MM.1S (cell line): Measurements from ENCODE around the gene AKT1S1.

Source experiments
- DNase-seq: peaks from one replicate; pipeline ENCODE4 v3.0.0-alpha.2; 2015
- H2AFZ ChIP-seq: fragments of 300-600 bp; sonication (generic); 2 replicates; pipeline ENCODE4 v1.6.0; 2016; ENCODE audit warnings: antibody characterized with exemption, low read length
- H3F3A ChIP-seq: fragments of 300-600 bp; sonication (generic); 2 replicates; pipeline ENCODE4 v1.6.1; 2016; ENCODE audit warnings: mild to moderate bottlenecking, antibody characterized with exemption, low read length, moderate library complexity, mixed read lengths; ENCODE audit not compliant: insufficient read depth
- H3K27ac ChIP-seq: fragments of 300-600 bp; sonication (generic); 2 replicates; pipeline ENCODE4 v1.5.1; 2016; ENCODE audit warnings: mild to moderate bottlenecking, low read length
- H3K27me3 ChIP-seq: fragments of 300-600 bp; sonication (generic); replicated peaks from 2 replicates; pipeline ENCODE4 v1.6.0; 2016; ENCODE audit warnings: low read length; ENCODE audit not compliant: insufficient read depth
- H3K36me3 ChIP-seq: fragments of 300-600 bp; sonication (generic); replicated peaks from 2 replicates; pipeline ENCODE4 v1.6.1; 2016; ENCODE audit warnings: mild to moderate bottlenecking, low read length, mixed read lengths; ENCODE audit not compliant: insufficient read depth
- H3K4me1 ChIP-seq: fragments of 300-600 bp; sonication (generic); 2 replicates; pipeline ENCODE4 v1.6.1; 2016; ENCODE audit warnings: low read length, mixed read lengths
- H3K4me2 ChIP-seq: fragments of 300-600 bp; sonication (generic); 2 replicates; pipeline ENCODE4 v1.6.0; 2016; ENCODE audit warnings: low read depth, low read length
- H3K4me3 ChIP-seq: fragments of 300-600 bp; sonication (generic); 2 replicates; pipeline ENCODE4 v1.5.1; 2016; ENCODE audit warnings: low read length, mixed read lengths
- H3K79me2 ChIP-seq: fragments of 300-600 bp; sonication (generic); 2 replicates; pipeline ENCODE4 v1.6.1; 2016; ENCODE audit warnings: mixed run types, low read length, mixed read lengths
- H3K9ac ChIP-seq: fragments of 300-600 bp; sonication (generic); 2 replicates; pipeline ENCODE4 v1.6.1; 2016; ENCODE audit warnings: low read length, mixed read lengths
- H3K9me2 ChIP-seq: fragments of 300-600 bp; sonication (generic); replicated peaks from 2 replicates; pipeline ENCODE4 v1.6.1; 2016; ENCODE audit warnings: mild to moderate bottlenecking, low read length, mixed read lengths; ENCODE audit not compliant: insufficient read depth
- H3K9me3 ChIP-seq: fragments of 300-600 bp; sonication (generic); replicated peaks from 2 replicates; pipeline ENCODE4 v1.6.1; 2016; ENCODE audit warnings: mild to moderate bottlenecking, low read length, mixed read lengths; ENCODE audit not compliant: insufficient read depth
- H4K20me1 ChIP-seq: fragments of 300-600 bp; sonication (generic); 2 replicates; pipeline ENCODE4 v1.6.1; 2016; ENCODE audit warnings: mild to moderate bottlenecking, low read length, moderate library complexity, mixed read lengths; ENCODE audit not compliant: insufficient read depth
- CTCF ChIP-seq: fragments of 300-600 bp; sonication (generic); IDR thresholded peaks from 2 replicates; pipeline ENCODE4 v1.5.1; 2016; ENCODE audit warnings: antibody characterized with exemption, low read length, mixed read lengths
- EZH2 ChIP-seq: fragments of 300-600 bp; sonication (generic); optimal IDR thresholded peaks from 2 replicates; pipeline ENCODE3; 2017; ENCODE audit warnings: low read depth, mild to moderate bottlenecking, antibody characterized with exemption, low read length, mixed read lengths
- EZH2phosphoT487 ChIP-seq: fragments of 300-600 bp; sonication (generic); IDR thresholded peaks from 2 replicates; pipeline ENCODE4 v1.6.1; 2018; ENCODE audit warnings: antibody characterized with exemption, low read length

AKT1S1 gene

GRCh38 chr19:49907745-49908446, 30.7 kb upstream of the AKT1S1 start:
- Histone ChIP-seq H3K4me1 (no peaks in the 10 kb centered on the region), H3K9me3 (no peaks in the 10 kb centered on the region), H4K20me1 (peaks cover 6% of the 10 kb centered on the region; the same call in 1 of the 2 replicates), H3K9me2 (no peaks in the 10 kb centered on the region), H3F3A (peaks cover 6% of the 10 kb centered on the region; the same call in 1 of the 2 replicates), H3K9ac (no peak overlapping the region), H3K27ac (no peak overlapping the region), H3K4me3 (no peak overlapping the region), H3K4me2 (no peak overlapping the region), H3K79me2 (peaks cover 45% of the 10 kb centered on the region), H3K36me3 (peaks cover 12% of the 10 kb centered on the region; the same call in 1 of the 2 replicates), H2AFZ (no peak overlapping the region), H3K27me3 (no peaks in the 10 kb centered on the region)
- DNase-seq: no peak
- no peak for TF ChIP-seq EZH2phosphoT487
- TF ChIP-seq CTCF: no peak
- no peak for TF ChIP-seq EZH2

- DNase-seq: no peak
- H3K27ac ChIP-seq: no peak overlapping the region
- peaks cover 12% of the 10 kb centered on the region; the same call in 1 of the 2 replicates for H3K36me3 ChIP-seq
- no peaks in the 10 kb centered on the region for H3K4me1 ChIP-seq
- no peaks in the 10 kb centered on the region for H3K27me3 ChIP-seq
- no peaks in the 10 kb centered on the region for H3K9me2 ChIP-seq
- H2AFZ ChIP-seq: no peak overlapping the region
- TF ChIP-seq EZH2: no peak
- TF ChIP-seq EZH2phosphoT487: no peak
- TF ChIP-seq CTCF: no peak
- no peak overlapping the region for H3K9ac ChIP-seq
- H3K4me2 ChIP-seq: no peak overlapping the region
- H3K9me3 ChIP-seq: no peaks in the 10 kb centered on the region
- H4K20me1 ChIP-seq: peaks cover 6% of the 10 kb centered on the region; the same call in 1 of the 2 replicates
- peaks cover 40% of the 10 kb centered on the region for H3K79me2 ChIP-seq
- no peak overlapping the region for H3K4me3 ChIP-seq
- H3F3A ChIP-seq: peaks cover 6% of the 10 kb centered on the region; the same call in 1 of the 2 replicates
These were observed 29.9 kb upstream of the AKT1S1 start for GRCh38 chr19:49906879-49907564.

- Histone ChIP-seq H3K36me3 (peaks cover 12% of the 10 kb centered on the region; the same call in 1 of the 2 replicates), H3K79me2 (peaks cover 16% of the 10 kb centered on the region), H2AFZ (no peak overlapping the region), H3K4me3 (no peak overlapping the region), H3K4me2 (no peak overlapping the region), H3K27me3 (no peaks in the 10 kb centered on the region), H3K4me1 (no peaks in the 10 kb centered on the region), H3K27ac (no peak overlapping the region), H3K9me2 (no peaks in the 10 kb centered on the region), H4K20me1 (peaks cover 6% of the 10 kb centered on the region; the same call in 1 of the 2 replicates), H3K9me3 (no peaks in the 10 kb centered on the region), H3F3A (peaks cover 6% of the 10 kb centered on the region; the same call in 1 of the 2 replicates), H3K9ac (no peak overlapping the region)
- TF ChIP-seq EZH2 (no peak), EZH2phosphoT487 (no peak), CTCF (no peak)
- DNase-seq: no peak
These were observed 27.0 kb upstream of the AKT1S1 start for GRCh38 chr19:49904136-49904535.
